Forelimb muscle (tissue), 1 donor: ENCODE data around the gene SYNDIG1L. TPM values are rescaled to one million over a fixed set of nuclear protein-coding genes. Genes with fewer than 3 reads are reported as not detected.
"Not testable (repeated sequence)": the region's sequence is repeated elsewhere in the genome, so short reads cannot be mapped to it uniquely, and the experiment has no call there.

ENCODE experiments used
- DNase-seq: peaks from one replicate; pipeline ENCODE4 v3.0.0-alpha.2; 2013; ENCODE audit warnings: low read depth
- polyA plus RNA-seq: library from polyadenylated mRNA; unstranded; fragments of 120-200 nt; gene quantifications from one replicate; pipeline ENCODE4 v1.2.1, GENCODE V29; 2013; ENCODE audit not compliant: insufficient read length

SYNDIG1L gene
- polyA plus RNA-seq, 1 donor = 0.05 TPM

GRCh38 chr14:74403619-74404417, 22.2 kb downstream of the SYNDIG1L start:
- DNase-seq = no peak

- no peak for DNase-seq
Observed at GRCh38 chr14:74402401-74403251, 23.4 kb downstream of the SYNDIG1L start.

- no peak for DNase-seq
Observed at GRCh38 chr14:74401504-74402241, 24.3 kb downstream of the SYNDIG1L start.

GRCh38 chr14:74400919-74401503, 25.0 kb downstream of the SYNDIG1L start:
- no peak for DNase-seq

GRCh38 chr14:74400031-74400685, 25.9 kb downstream of the SYNDIG1L start:
- no peak for DNase-seq

- no peak for DNase-seq
Observed at GRCh38 chr14:74395094-74395493, 30.9 kb downstream of the SYNDIG1L start.

GRCh38 chr14:74394549-74394948, 31.5 kb downstream of the SYNDIG1L start:
- DNase-seq = no peak

- no peak for DNase-seq
Observed at GRCh38 chr14:74392616-74393570, 33.1 kb downstream of the SYNDIG1L start.

GRCh38 chr14:74391479-74391878, 34.5 kb downstream of the SYNDIG1L start:
- no peak for DNase-seq

- DNase-seq = not testable (repeated sequence)
Observed at GRCh38 chr14:74390505-74390904, 35.5 kb downstream of the SYNDIG1L start.

GRCh38 chr14:74389980-74390379, 36.0 kb downstream of the SYNDIG1L start:
- DNase-seq = no peak

- DNase-seq = no peak
Observed at GRCh38 chr14:74382231-74382630, 43.8 kb downstream of the SYNDIG1L start.

- not testable (repeated sequence) for DNase-seq
Observed at GRCh38 chr14:74381571-74381970, 44.4 kb downstream of the SYNDIG1L start.

GRCh38 chr14:74380845-74381244, 45.2 kb downstream of the SYNDIG1L start:
- DNase-seq = no peak

GRCh38 chr14:74380172-74380571, 45.8 kb downstream of the SYNDIG1L start:
- no peak for DNase-seq

GRCh38 chr14:74377976-74378690, 47.9 kb downstream of the SYNDIG1L start:
- no peak for DNase-seq

- no peak for DNase-seq
Observed at GRCh38 chr14:74368441-74368840, 57.6 kb downstream of the SYNDIG1L start.

GRCh38 chr14:74368026-74368425, 58.0 kb downstream of the SYNDIG1L start:
- DNase-seq = no peak

- no peak for DNase-seq
Observed at GRCh38 chr14:74364271-74364880, 61.6 kb downstream of the SYNDIG1L start.
